ENCODE results near the gene AFAP1.

Gene AFAP1

GRCh38 chr4:7893539-7893938 is 46.1 kb downstream of the AFAP1 start:
- DNase-seq (ENCODE audit: low spot score): no peak

- DNase-seq (ENCODE audit: low spot score): no peak
Measured at GRCh38 chr4:7892212-7893019, 47.2 kb downstream of the AFAP1 start.

GRCh38 chr4:7890635-7891393 is 48.8 kb downstream of the AFAP1 start:
- peak; percentile 34 for DNase-seq (ENCODE audit: low spot score)

DNA sequence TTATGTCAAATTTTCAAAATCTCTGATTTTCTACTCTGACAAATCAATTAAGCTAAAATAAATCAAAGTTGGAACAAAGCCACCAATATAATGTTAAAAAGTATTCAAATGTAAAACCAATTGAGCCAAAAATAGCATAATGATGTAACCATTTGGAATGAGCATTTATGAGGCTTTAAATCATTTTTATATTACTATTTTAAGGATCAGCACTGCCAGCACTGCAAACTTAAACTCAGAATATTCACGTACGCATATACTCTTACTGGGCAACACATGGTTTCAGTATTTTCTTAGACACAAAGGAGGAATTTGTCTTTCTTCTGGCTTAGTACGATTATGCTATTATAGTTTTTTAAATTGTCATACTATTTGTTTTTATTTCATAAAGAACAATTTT is 52.2 kb downstream of the AFAP1 start:
- DNase-seq (ENCODE audit: low spot score): no peak

GRCh38 chr4:7886007-7886973 is 53.4 kb downstream of the AFAP1 start:
- no peak for DNase-seq (ENCODE audit: low spot score)

DNA sequence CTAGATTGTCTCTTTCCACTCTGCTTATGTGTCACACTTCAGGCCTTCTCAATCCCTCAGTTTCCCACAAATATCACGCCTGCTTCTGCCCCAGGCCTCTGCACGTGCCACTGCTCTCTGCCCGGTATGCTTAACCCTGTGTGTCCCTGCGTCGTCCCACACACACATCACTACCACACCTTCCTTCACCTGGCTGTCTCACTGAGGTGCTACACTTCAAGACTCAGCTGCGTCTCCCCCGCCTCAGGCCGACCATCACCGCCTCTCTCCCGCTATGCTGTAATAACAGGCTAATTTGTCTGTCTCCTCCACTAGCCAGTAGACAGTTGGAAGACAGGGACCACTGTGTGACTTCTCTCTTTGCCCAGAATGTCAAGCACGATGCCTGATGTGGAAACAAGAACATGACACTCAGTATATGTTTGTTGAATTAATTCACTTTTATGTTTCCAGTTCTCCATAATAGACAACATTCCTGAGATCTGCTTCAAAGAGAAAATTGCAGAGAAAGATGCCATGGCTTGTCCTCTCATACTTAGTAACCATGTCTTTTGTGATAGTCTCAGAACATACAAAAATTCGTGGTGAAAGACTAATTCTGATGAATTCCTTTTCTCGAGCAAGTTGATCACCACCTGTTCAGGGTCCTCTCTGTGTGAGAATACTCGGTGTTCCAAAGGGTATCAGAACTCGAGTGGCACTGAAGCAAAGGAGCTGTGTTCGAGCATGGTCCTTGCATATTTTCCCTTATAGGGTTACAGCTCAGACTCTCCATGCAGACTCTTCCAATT is 54.2 kb downstream of the AFAP1 start:
- DNase-seq (ENCODE audit: low spot score): no peak

- no peak for DNase-seq (ENCODE audit: low spot score)
Measured at GRCh38 chr4:7880683-7881082, 59.0 kb downstream of the AFAP1 start.

DNA sequence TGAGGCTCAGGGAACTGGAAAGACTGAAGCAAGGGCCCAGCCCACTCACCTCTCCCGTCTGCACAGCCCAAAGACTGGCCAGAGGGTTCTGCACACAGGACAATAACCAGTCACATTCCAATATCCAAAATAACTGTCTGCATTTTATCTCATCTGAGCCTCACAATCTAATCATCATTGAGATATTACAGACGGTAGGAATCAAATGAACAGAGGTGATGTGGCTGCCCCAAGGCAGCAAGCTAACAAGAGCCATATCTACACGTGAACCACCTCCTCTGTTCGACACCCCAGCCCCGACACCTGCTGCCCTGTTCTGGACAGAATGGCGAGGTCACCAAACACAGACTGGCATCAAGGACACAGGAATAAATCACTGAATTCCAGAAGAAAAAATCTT is 60.5 kb downstream of the AFAP1 start:
- DNase-seq (ENCODE audit: low spot score): no peak

- DNase-seq (ENCODE audit: low spot score): no peak
Measured at GRCh38 chr4:7878323-7878722, 61.3 kb downstream of the AFAP1 start.

DNA sequence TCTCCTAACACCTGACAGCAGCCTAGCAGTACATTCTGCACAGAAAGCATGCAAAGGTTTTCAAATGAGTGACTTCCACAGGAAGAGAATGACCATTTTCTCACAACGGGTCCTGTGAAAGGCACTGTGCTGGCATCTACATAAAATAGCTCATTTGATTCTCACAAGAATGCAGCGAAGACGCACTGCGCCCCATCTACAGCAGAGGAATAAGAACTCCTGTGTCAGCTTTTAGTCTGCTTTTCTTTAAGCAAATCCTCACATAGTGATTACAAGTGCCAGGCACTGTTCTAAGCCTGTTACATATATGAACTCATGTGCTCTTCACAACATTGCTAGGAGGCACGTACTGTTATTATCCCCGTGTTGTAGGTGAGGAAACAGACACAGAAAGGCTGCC is 62.5 kb downstream of the AFAP1 start:
- no peak for DNase-seq (ENCODE audit: low spot score)

- DNase-seq (ENCODE audit: low spot score): peak; percentile 49
Measured at GRCh38 chr4:7876201-7876875, 63.3 kb downstream of the AFAP1 start.

DNA sequence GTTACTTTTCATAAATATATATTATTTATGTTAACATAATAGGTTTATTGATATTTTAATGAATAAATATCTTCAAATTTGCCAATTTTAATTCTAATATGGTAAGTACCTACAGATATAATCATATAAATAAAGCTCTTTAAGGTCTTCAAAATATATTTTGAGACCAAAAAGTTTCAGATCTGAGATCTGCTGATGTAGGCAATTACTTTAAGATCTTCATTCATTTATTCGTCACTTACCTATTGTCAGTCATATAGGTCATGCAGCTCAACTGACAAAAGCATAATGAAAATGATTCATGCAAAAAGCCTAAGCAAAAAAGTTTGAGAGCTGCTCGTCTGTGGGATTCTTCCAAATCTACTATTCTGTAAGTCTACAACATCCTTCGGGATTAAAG is 64.8 kb downstream of the AFAP1 start:
- DNase-seq (ENCODE audit: low spot score): no peak

DNA sequence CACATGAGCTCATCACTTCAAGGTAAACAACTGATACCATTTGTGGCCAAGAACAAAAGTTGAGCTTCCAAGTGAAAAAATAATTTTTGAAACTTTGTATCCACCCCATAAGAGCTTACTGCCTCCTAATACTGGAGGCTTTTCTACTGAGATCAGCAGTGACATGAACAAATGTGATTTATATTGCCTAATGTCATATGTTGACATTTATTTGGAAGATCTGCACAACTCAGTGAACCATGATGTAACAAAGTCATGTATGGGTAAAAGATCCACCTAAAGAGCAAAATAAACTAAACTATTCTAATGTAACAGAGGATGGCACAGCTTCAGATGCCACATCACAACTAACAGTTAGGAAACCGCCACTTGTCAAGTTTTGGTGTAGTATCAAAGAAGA is 65.8 kb downstream of the AFAP1 start:
- no peak for DNase-seq (ENCODE audit: low spot score)

DNA sequence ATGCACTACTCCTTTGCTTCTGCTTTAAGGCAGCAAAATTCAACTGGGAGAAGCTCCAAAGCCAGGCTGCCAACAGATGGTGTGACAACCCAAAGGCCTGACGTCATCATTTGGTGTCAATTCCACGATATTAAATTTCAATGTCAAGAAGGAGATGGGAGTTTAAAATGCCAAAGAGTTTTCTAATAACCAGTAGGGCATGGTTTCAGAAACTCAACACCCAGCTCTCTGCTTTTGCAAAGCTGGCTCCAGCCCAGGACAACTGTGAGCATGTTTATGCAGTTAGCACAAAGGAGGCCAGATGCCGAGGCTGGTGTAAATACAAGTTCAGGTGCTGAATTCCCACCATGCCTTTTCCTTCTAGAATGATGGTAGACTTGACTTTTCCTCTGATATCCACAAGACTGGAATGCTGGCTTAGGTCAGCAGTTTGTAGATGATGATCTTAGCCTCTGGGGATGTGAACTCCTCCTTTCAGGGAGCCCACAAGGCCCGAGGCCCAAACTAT is 67.3 kb downstream of the AFAP1 start:
- DNase-seq (ENCODE audit: low spot score): no peak

- no peak for DNase-seq (ENCODE audit: low spot score)
Measured at GRCh38 chr4:7871356-7871755, 68.3 kb downstream of the AFAP1 start.

DNA sequence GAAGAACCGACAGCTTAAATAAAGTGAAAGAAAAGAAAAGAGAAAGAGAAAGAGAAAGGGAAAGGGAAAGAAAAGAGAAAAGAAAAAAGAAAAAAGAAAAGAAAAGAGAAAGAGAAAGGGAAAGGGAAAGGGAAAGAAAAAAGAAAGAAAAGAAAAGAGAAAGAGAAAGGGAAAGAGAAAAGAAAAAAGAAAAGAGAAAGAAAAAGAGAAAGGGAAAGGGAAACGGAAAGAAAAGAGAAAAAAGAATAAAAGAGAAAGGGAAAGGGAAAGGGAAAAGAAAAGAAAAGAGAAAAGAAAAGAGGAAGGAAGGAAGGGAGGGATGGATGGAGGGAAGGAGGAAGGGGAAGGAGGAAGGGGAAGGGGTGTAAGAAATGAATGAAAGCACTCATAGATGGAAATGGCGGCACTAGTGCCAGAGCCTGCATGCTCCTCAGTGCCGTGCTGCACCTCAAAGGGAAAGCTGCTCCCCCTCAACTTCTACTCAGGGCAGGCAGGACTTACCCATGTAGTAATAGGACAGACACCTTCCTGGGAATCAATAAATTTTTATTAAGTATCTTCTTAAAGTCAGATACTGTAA is 70.7 kb downstream of the AFAP1 start:
- no peak for DNase-seq (ENCODE audit: low spot score)

GRCh38 chr4:7868436-7868775 is 71.3 kb downstream of the AFAP1 start:
- no peak for DNase-seq (ENCODE audit: low spot score)

DNA sequence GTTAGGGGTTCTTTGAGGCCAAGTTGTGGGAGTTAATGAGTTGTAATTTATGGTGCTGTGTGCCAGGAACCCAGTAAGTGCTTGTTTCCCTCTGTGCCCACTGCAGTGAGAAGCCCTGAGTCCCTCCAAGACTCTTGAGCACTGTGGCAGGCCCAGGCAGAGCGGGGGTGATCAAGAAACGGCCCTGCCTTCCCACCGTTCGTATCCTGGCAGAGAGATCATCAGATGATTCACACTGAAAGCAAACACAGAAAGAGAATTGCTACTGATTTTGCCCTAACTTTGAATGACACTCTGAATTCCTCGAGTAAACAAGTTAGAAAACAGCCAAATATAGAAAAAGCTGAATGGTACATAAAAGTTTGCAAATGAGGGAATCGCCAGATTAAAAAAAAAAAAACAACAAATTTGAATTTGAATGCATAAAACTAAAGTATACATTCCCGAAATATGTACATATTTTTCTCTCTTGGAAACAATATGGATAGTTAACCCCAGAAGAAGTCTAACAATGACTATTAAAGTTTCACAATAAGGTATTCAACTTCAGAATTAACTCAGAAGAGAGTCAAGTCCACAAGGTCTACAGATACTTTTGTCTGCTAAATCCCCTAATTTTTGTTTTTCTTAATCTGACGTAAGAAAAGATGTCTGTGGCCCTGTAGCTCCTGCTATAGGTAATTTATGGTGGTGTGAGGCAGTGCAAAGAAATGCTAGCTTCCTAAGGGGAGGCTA is 71.8 kb downstream of the AFAP1 start:
- DNase-seq (ENCODE audit: low spot score): no peak

- no peak for DNase-seq (ENCODE audit: low spot score)
Measured at GRCh38 chr4:7867191-7867590, 72.5 kb downstream of the AFAP1 start.

- DNase-seq (ENCODE audit: low spot score): no peak
Measured at GRCh38 chr4:7865533-7865932, 74.1 kb downstream of the AFAP1 start.

All from iPS-NIHi11 (cell line).